H1 (cell line): ENCODE results near the gene GRM8. TPM values are rescaled to one million over a fixed set of nuclear protein-coding genes. Genes with fewer than 3 reads are reported as not detected.

ENCODE experiments used
- RFX5 ChIP-seq: IDR thresholded peaks from 2 replicates; pipeline ENCODE4 v1.6.1; 2011; ENCODE audit warnings: low read depth, low read length, improper control_type of control experiment, borderline replicate concordance
- polyA plus RNA-seq, 7 experiments: library from polyadenylated mRNA; depleted of rRNA in 3 of 7; stranded (reverse) in 5 of 7; unstranded in 2 of 7; fragments of >200 nt in 5 of 7; fragments of 200-250 nt in 2 of 7; gene quantifications; 1 replicate in 5 of 7; 2 replicates in 1 of 7; 4 replicates in 1 of 7; pipeline versions ENCODE4 v1.2.1 to v1.2.3, GENCODE V29; 2011 to 2013; ENCODE audit warnings: missing spikeins in 2 of 7, mixed read lengths in 2 of 7
- total RNA-seq: library from RNA; stranded (reverse); fragmentation: NEBNext Ultra II Directional; extraction: Animal tissue kit (Norgen Biotek cat#: 25700); gene quantifications from 2 replicates; pipeline ENCODE4 v1.2.1, GENCODE V29; 2021

GRM8 gene
- total and polyA plus RNA-seq, 2 of the 8 experiments (the other 6 are each of a cell fraction or from before 2014, with no cell fraction given): 2.6 to 2.8 TPM

GRCh38 chr7:126776498-126776897 is 476.2 kb downstream of the GRM8 start (continued):
- no peak for TF ChIP-seq RFX5
- TF ChIP-seq, all 59 proteins: peak for 0
